ENCODE data around the gene CD99L2.
A peak's percentile ranks its signal among the peaks of the same experiment; 100 is the strongest.

The CD99L2 gene, protein sequence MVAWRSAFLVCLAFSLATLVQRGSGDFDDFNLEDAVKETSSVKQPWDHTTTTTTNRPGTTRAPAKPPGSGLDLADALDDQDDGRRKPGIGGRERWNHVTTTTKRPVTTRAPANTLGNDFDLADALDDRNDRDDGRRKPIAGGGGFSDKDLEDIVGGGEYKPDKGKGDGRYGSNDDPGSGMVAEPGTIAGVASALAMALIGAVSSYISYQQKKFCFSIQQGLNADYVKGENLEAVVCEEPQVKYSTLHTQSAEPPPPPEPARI
- total RNA-seq = 14.0 to 38.8 reads per million in 2 donors

DNA sequence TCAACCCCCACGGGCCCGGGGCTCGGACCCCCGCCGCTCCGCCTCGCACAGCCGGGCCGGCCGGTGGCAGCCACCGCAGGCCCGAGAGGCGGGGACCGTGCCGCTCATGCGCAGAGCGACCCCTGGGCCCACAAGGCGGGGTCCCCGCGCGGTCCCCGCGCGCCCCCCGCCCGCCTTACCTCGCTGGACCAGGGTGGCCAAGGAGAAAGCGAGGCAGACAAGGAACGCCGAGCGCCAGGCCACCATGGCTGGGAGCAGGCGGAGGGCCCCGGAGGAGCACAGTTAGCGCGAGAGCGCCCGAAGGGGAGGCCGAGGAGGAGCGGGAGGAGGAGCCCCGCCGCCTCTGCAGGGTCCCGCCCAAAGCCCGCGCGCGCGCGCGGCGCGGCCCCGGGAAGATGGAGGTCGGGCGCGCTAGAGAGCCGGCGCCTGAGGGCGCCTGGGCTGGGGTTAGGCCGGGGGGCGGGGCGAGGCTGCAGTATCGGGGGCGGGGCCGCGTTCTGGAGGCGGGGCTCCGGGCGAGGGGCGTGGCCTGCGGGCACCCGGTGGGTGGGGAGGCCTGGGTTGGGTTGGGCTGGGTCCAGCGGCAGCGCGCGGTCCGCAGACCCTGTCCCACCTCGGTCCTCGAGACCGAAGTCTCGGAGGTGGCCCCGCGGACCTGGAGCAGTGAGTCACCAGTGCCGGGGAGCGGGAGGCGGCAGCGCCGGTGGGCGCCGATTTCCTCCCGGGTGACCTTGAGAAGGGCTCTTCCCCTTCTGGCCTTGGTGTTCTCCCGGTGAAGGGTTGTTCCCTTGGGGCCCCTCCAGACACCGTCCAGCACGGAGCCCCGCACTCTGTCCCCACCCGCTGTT is at the start of gene CD99L2:
Gene CD99L2 (minus strand): TSS at position 326 of the 848 bp plus-strand sequence. CDS start 80 bp downstream, at position 246.
- peak; percentile 91 for DNase-seq

DNA sequence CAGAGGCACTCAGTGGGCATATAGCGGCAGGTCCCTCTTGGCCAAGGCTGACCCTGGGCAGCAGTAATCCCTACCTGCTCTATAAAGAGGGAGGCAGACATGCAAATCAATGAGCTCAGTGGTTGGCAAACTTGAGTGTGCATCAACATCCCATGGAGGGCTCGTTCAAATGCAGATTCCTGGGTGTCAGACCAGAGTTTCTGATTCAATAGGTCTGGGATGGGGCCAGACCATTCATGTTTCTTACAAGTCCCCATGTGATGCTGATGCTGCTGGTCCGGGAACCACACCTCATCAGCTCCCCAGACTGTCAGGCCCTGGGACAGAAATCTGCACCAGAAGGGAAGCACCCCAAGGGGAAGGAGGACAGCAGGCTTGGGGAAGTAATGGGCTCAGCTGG is 45.8 kb upstream of the CD99L2 start:
- no peak for DNase-seq

DNA sequence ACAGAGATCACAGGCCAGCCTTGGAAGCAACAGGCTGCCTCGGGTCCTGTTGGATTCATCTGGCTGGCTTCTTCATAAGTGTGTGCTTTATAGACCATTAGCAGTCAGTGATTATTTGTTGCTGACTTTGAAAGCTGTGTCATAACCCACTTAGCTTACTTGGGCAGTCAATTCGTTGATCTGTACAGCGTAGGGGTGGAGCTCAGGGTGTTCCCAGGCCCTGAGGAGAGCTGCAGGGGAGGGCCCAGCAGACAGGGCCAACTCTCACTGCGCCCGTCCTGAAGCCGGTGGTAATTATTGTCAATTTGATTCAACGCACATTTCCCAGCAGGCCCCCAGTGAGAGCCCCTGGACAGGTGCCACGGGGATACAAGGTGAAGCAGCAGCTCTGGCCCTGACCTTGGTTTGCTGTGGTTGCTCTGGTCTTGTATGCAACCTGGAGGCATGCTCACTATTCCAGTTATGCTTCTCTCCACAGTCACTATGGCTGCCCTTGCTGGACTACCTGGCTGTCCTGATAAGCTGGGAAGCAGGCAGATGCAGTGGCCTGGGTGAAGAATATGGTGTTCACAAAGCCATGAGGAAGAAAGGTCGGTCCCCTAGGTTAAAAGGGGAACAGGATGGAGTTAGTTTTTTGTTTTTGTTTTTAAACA is 44.6 kb upstream of the CD99L2 start:
- DNase-seq = no peak

DNA sequence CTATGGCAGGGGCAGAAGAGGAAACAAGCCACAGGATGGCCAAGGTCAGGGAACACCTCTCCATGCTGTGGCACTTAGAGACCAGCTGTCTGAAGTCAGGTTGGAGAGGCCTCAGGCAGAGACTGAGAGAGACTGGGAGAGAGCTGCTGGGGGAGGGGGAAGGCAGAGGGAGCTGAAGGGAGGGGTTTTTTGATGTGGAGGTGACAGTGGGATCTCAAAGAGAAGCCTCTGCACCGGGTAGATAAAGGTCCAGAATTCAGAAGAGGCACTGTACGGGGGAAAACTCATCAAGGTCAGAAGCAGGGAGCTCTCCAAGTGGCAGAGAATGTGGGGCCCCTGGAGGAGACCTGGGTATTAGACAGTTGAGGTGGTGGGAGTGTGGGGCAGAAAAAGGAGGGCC is 43.1 kb upstream of the CD99L2 start:
- no peak for DNase-seq

DNA sequence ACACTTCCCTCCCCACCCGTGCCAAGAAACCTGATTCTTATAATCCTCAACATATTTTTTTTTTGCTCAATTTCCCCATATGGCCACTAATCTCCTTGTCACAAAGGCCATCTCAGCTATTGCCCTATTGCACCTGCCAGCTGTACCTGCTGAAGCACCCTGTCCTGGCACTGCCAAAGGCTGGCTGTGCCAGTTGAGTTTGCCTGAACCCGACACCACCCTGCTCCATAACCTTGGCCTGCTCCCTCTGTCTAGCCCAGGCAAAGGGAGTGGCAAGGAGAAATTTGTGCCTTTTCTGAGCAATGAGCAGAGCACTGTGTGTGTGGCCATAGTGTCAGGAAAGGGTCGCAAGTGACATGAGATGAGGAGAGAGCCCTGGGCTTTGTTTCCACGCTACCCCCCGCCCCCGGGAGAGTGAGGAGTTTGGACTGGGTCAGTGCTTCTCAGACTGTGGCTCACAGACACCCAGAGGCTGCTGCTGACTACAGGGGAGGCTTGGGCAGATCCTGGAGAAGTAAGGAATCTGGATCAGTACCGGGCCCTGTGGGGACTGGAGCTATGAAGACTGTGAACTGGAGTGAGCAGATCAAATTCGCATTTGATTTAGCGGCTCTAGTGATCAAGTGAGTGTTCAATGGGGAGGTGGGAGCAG is 42.5 kb upstream of the CD99L2 start:
- no peak for DNase-seq

DNA sequence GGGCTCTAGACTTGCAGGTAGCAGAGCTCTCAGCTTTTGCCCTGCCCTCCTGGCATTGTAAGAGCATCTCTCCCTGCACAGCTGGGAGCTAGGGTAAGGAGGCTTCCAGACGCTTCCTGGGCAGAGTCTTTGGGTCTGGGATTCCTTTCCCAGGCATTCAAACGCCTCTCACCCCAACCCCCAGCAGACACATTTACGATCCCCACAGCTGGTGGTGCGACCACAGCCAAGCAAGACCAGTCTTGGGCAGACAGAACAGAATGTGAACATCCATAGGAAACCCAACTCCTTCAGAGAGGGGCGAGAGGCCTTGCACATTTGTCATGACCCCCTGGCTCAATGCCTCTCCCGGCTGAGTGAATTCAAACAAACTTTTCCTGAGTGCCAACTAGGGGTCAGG is 38.1 kb upstream of the CD99L2 start:
- no peak for DNase-seq

DNA sequence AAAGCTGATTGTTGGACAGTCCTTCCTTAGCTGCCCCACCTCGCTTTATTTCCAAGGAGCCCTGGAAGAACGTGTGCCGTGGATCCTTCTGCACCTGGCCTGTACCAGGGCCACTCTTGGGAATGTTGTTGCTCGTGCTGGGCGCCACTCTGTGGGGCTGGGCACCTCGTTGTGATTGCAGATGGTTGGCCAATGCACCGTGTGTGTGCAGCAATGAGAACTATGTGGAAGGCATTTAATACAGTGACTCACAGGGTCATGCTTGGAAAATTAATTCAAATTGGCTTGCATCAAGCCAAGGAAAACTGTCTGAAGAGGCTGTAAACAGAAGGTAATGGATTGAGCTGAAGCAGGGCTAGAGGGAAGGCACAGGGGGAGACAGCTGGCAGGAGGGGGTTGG is 37.0 kb upstream of the CD99L2 start:
- no peak for DNase-seq

DNA sequence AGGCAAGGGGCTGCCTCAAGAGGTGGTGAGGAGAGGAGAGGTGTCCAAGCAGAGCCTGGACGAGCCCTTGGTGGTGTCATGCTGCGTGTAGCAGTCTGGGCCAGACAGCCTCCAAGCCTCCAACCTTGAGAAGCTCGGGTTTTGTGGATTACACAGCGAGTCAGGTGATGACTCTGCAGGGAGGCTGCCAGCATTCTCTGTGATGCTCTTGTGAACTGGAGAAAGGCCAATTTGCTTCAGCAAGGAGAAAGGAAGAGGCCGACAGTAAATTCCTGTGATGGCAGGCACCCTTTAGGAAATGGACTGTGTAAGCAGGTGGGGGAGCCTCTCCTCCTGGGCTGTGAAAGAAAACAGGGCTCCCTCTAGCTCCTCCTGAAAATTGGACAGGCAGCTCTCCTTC is 36.0 kb upstream of the CD99L2 start:
- no peak for DNase-seq

DNA sequence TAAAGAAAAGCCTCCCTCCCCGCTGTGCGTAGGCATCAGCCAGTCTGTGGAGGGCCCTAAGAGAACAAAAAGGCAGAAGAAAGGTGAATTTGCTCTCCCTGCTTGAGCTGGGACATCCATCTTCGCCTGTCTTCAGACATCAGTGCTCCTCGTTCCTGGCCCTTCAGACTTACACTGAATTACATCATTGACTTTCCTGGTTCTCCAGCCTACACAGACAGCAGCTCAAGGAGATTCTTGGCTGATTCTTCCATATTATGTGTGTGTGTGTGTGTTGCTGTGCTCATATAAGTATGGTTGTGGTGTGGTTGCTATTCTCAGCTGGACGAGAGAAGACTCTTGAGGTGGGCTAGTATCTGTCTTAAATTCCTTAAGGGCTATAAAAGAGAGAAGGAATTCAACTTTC is 35.5 kb upstream of the CD99L2 start:
- no peak for DNase-seq

DNA sequence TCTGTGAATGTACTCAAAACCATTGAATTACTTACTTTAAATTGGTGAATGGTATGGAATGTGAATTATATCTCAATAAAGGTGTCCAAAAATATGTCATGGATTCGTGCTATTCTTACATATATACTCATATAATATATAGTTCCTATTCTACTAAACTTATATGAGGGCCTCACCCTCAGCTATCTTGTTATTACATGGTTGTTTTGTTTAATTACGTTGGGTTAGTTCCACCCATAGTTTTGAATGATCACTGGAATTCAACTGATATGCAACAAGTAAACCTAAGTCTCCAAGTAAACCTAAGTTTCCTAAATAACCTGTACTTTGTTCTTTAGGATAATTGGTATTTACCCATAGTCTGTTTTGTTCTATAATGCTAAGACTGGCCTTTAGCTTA is 30.6 kb upstream of the CD99L2 start:
- no peak for DNase-seq

DNA sequence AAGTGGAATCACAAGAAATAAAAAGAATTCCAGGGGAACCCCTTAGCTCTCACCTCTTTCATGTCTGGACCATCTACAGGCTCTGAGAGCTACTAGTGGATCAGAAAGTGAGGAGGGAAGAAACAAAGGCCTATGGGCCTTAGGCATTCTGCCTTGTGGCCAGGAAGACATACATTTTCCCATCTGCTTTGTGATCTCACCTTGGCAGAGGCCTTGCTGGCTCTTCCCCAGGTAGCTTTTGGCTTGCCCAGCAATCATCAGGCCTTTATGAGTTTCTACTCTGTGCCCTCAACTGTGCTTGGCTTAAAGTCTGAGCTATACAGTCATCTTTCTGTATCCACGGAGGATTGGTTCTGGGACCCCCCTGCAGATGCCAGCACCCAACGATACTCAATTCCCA is 28.3 kb upstream of the CD99L2 start:
- DNase-seq = no peak

DNA sequence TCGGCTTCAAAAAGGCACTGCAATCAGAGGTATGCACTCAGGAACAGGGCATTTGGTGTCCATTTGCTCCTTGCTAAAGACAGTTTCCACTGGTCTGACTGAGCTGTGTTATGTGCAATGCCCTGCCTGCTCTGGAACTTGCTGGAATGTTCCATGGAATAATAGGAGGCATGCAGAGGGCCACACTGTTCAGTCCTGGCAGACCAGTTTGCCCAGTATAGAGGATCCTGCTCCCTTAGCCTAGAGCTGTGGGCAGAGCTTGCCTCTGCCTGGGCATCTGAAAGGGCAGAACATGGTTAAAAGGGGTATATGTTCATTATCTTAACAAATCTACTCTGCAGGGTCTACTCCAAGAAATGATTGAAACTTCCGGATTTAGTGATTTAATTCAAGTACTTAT is 27.8 kb upstream of the CD99L2 start:
- DNase-seq = no peak

DNA sequence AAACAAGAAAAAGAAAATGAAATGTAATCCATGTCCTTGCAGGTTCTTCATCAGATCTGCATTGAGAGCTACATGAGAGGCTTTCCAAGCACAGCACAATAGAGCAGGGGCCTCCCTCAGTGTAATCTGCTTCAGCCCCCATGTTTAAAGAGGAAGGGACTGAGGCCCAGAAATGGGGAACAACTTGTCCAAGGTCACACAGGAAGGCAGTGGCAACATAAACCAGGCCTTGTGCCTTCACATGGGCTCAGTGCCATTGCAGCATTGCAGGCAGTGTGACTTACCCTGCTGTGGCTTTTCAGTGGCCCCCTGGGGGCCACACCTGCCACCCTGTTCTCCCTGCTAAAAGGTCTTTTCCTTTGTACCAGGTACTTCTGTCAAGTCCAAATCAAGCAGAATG is 20.9 kb upstream of the CD99L2 start:
- no peak for DNase-seq

DNA sequence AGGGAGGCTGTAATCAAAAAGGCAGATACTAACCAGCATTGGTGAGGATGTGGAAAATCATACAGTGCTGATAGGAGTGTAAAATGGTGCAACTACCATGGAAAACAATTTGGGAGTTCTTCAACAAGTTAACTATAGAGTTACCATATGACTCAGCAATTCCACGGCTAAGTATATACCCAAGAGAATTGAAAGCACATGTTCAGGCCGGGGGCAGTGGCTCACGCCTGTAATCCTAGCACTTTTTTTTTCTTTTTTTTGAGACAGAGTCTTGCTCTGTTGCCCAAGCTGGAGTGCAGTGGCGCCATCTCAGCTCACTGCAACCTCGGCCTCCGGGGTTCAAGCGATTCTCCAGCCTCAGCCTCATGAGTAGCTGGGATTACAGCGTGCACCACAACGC is 15.0 kb upstream of the CD99L2 start:
- no peak for DNase-seq

DNA sequence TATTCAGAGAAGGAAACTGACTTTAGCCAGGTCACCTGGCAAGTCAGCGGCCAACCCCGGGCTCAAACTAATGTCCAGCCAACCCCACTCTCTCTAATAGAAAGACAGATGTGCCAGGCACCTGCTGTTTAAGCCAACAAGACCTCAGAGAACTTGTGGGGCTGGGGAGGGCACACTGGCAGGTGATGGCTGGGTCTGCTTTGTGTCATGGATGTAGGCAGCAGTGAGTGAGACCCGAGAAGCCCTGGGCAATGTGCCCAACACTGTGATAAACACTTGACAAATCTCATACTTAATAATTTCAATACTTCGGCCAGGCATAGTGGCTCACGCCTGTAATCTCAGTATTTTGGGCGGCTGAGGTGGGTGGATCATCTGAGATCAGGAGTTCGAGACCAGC is 9.0 kb upstream of the CD99L2 start:
- no peak for DNase-seq

DNA sequence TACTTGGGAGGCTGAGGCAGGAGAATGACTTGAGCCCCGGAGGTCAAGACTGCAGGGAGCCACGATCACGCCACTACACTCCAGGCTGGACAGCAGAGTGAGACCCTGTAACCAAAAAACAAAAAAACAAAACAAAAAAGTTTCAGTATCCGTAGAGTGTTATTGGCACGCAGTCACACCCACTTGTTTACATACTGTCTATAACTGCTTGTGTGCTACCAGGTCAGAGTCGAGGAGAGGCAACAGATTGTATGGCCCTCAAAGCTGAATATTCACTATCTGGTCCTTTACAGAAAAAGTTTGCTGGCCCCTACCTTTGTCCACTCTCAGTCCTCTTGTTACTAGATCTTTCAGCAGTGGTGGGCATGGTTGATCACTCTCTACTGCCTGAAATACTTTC is 8.2 kb upstream of the CD99L2 start:
- DNase-seq = no peak

DNA sequence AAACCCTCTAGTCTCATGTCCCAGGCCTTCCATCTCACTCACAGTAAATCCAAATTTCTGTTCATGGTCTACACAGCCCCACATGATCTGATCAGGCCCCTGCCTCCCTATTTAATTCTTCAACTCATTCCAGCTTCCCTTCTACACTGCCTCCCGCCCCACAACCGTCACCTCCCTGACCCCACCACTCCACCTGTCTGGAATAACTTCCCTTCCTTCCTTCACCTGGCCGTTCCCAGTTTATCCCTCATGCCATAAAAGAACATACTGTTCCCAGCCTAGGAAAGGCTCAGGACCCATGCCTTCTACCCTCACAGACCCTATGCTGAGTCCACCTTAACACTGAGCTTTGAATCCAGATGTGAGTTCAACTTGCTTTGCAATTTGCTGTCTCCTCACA is 6.8 kb upstream of the CD99L2 start:
- no peak for DNase-seq

DNA sequence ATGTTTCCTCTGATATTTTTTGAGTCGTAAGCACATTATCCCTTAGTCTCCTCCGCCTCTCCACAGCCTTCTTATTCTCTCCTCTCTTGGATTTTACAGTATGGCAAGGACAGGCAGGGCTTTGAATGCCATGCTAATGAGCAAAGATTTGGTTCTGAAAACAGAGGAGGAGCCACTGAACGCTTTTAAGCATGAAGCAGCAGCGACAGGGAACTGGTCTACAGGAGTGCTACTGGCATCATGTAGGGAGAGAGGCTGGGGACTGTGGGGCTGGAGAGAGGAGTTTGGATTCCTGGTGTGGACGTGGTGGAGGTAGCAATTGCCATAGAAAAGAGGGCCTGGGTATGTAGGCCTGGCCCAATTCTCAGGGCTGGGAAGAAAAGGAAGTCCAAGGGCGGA is 4.6 kb upstream of the CD99L2 start:
- no peak for DNase-seq

DNA sequence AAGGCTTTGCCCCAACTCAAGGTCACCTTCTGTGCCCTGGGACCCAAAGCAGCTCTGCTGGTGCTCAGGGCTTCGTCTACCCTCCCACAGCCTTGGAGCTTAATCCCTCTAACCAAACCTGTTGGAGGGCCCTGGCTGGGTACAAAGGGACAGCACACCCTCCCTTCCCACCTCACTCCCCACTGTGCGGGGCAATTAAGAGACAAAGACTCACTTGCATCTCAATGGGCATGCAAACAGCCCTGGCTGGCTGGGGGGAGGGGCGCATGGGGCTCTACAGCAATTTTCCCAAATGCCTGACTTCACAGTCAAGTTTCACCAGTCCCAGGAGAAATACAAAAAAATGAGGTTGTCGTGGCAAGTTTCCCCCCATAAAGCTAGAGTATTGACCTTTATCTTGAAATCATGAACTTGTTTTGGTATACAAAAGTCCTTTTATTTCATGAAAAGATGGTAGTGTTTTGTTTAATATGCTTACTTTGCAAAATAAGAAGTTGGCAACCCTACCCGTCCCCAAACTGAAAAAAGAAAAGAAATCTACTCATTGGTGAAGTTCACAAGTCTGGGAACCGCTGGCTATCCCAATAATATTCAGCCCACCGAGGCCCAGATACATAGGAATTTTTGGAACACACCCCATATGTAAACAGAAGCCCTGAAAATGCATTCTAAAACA is 4.1 kb upstream of the CD99L2 start:
- no peak for DNase-seq

DNA sequence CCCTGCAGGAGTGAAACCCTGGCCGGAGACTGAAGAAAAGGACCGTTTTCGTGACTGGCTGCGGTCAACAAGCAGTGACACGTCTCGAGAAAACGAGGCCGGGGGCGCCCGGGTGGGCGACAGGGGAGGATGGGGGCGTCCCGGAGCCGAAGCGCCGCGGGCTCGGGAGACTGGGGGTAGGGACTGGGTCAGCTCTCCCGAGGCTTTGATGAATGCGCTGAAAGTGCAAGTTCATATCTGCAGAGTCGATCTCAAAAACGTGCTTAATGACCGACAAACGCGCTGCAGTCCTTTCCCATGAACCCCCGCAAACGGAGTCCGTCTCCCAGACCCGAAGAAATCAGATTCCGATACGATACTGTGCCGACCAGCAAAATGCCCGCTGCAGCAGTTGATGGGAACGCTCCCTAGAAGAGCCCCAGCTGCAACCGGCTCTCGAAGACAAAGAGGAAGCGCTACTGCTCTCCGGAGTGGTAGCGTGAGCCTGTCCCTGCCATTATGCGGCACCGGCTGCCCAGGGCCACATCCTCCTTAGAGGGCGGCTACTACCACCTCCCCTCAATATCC is 806 bp upstream of the CD99L2 start:
- peak; percentile 6 for DNase-seq

DNA sequence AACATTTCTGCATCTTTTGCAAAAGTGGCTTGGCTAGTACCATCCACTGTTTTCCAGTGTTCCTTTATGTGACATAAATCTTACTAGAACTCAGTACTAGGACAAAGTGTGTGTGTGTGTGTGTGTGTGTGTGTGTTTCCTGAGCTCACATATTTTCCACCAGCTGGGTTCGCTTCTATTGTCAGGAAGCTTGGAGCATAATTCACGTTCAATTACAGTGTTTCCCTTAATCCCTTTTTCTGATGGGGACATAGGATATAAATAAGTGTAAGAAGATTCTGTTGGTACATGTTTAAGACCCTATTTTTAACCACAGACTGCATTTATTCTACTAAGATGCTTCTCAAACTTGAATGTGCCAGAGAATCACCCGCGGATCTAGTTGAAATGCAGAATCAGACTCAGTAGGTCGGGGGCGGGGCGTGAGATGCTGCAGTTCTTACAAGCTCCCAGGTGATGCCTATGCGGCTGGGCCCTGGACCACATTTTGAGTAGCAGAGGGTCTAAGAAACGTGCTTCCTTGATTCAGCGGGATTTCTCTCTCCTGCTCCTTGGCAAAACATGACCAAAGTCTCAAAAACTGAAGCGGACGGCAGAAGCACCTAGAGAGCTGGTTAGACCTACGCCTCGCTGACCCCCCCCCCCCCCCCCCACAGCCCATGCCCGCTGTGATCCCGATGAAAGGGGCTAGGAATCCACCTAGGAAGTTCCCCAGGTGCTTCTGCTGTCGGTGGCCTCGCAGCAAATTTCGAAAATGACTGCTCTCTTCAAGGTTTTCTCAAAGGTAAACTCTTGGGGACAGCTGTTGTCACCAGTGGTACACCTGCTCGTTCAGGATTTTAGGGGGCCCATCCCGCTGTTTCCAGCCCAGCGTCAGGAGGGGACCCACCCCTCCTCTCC is 797 bp downstream of the CD99L2 start:
- peak; percentile 19 for DNase-seq
